ENCODE measurements around the gene GNG2.

DNA sequence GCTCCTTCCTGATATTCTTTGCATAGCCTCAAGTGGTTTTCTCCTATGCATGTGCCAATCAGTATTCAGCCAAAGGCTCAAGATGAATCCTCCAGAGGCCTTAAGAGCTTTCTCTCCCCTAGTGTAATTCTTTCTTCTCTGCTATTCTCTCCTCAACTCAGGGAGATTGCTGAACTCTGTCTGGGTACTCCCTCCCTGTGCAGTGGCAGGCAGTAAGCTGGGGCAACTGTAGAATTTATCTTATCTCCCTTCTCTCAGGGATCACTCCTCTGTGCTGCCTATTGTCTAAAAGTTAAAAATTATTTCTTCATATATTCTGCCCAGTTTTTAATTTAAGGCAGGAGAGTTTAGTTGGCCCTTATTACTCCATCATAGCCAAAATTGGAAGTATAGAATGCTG lies 100.5 kb downstream of the GNG2 start:
- TF ChIP-seq GATA2 (IDR thresholded peaks at IDR 0.05; ENCODE audit: low read depth, low read length) (no peak), GATA3 (IDR thresholded peaks at IDR 0.05; ENCODE audit: low read depth, low read length) (no peak)
